ENCODE data around the gene SACS. TPM values are rescaled to one million over a fixed set of nuclear protein-coding genes. Genes with fewer than 3 reads are reported as not detected.

Gene SACS
- polyA plus RNA-seq (ENCODE audit: insufficient read length in 3 of 3): 10 to 100 TPM; 11.2 to 12.6 (median 12.0) TPM

GRCh38 chr13:23433171-23434153 lies at the start of gene SACS:
Gene SACS (minus strand): TSS chr13:23433702. CDS start chr13:23411239, 22,463 bp downstream.
- DNase-seq (ENCODE audit: low read depth in 3 of 3, low spot score in 2 of 3): peak; percentile 29 to 47 (median 31)

- no peak for DNase-seq (ENCODE audit: low read depth in 3 of 3, low spot score in 2 of 3)
Observed at GRCh38 chr13:23480324-23480723, 46.8 kb upstream of the SACS start.

GRCh38 chr13:23477101-23477500 lies 43.6 kb upstream of the SACS start:
- no peak for DNase-seq (ENCODE audit: low read depth in 3 of 3, low spot score in 2 of 3)

- no peak for DNase-seq (ENCODE audit: low read depth in 3 of 3, low spot score in 2 of 3)
Observed at GRCh38 chr13:23473221-23473620, 39.7 kb upstream of the SACS start.

GRCh38 chr13:23472189-23472588 lies 38.7 kb upstream of the SACS start:
- DNase-seq (ENCODE audit: low read depth in 3 of 3, low spot score in 2 of 3): no peak

- DNase-seq (ENCODE audit: low read depth in 3 of 3, low spot score in 2 of 3): no peak
Observed at GRCh38 chr13:23470790-23471614, 37.5 kb upstream of the SACS start.

GRCh38 chr13:23469951-23470421 lies 36.5 kb upstream of the SACS start:
- DNase-seq (ENCODE audit: low read depth in 3 of 3, low spot score in 2 of 3): peak in 2 of 3 donors; percentile 41 to 53

- no peak for DNase-seq (ENCODE audit: low read depth in 3 of 3, low spot score in 2 of 3)
Observed at GRCh38 chr13:23468811-23469210, 35.3 kb upstream of the SACS start.

- DNase-seq (ENCODE audit: low read depth in 3 of 3, low spot score in 2 of 3): no peak
Observed at GRCh38 chr13:23467932-23468278, 34.4 kb upstream of the SACS start.

GRCh38 chr13:23467048-23467931 lies 33.8 kb upstream of the SACS start:
- DNase-seq (ENCODE audit: low read depth in 3 of 3, low spot score in 2 of 3): no peak

- peak; percentile 64 to 82 (median 73) for DNase-seq (ENCODE audit: low read depth in 3 of 3, low spot score in 2 of 3)
Observed at GRCh38 chr13:23466144-23467002, 32.9 kb upstream of the SACS start.

- DNase-seq (ENCODE audit: low read depth in 3 of 3, low spot score in 2 of 3): no peak
Observed at GRCh38 chr13:23463661-23464060, 30.2 kb upstream of the SACS start.

- no peak for DNase-seq (ENCODE audit: low read depth in 3 of 3, low spot score in 2 of 3)
Observed at GRCh38 chr13:23462815-23463559, 29.5 kb upstream of the SACS start.

- DNase-seq (ENCODE audit: low read depth in 3 of 3, low spot score in 2 of 3): no peak
Observed at GRCh38 chr13:23461544-23461943, 28.0 kb upstream of the SACS start.

- DNase-seq (ENCODE audit: low read depth in 3 of 3, low spot score in 2 of 3): no peak
Observed at GRCh38 chr13:23460921-23461320, 27.4 kb upstream of the SACS start.

GRCh38 chr13:23460309-23460708 lies 26.8 kb upstream of the SACS start:
- no peak for DNase-seq (ENCODE audit: low read depth in 3 of 3, low spot score in 2 of 3)

GRCh38 chr13:23458989-23459388 lies 25.5 kb upstream of the SACS start:
- no peak for DNase-seq (ENCODE audit: low read depth in 3 of 3, low spot score in 2 of 3)

- DNase-seq (ENCODE audit: low read depth in 3 of 3, low spot score in 2 of 3): no peak
Observed at GRCh38 chr13:23456437-23457210, 23.1 kb upstream of the SACS start.
